Fibroblast of lung (primary cell): Measurements from ENCODE around the gene BCAS2. TPM values are rescaled to one million over a fixed set of nuclear protein-coding genes. Genes with fewer than 3 reads are reported as not detected.

Experiments
- DNase-seq, 2 donors: peaks; one replicate each; pipeline versions ENCODE4 v3.0.0 to v3.0.0-alpha.2; 2010; ENCODE audit warnings: low read depth in 2 of 2
- H2AFZ ChIP-seq: 2 replicates; pipeline ENCODE4 v1.5.1; 2012; ENCODE audit warnings: low read length, control low read depth, inconsistent platforms
- H3K27ac ChIP-seq: 2 replicates; pipeline ENCODE4 v1.5.1; 2011; ENCODE audit warnings: low read length, control low read depth; ENCODE audit not compliant: insufficient read depth
- H3K27me3 ChIP-seq: 2 replicates; pipeline ENCODE4 v1.5.1; 2011; ENCODE audit warnings: mild to moderate bottlenecking, low read length; ENCODE audit not compliant: control insufficient read depth, insufficient read depth
- H3K36me3 ChIP-seq: 2 replicates; pipeline ENCODE4 v1.5.1; 2011; ENCODE audit warnings: low read length; ENCODE audit not compliant: control insufficient read depth, insufficient read depth
- H3K4me1 ChIP-seq: 2 replicates; pipeline ENCODE4 v1.5.1; 2011; ENCODE audit warnings: low read length; ENCODE audit not compliant: control insufficient read depth, insufficient read depth; ENCODE audit errors: extremely low read depth
- H3K4me2 ChIP-seq: 2 replicates; pipeline ENCODE4 v1.5.1; 2011; ENCODE audit warnings: low read length, control low read depth; ENCODE audit not compliant: insufficient read depth; ENCODE audit errors: extremely low read depth
- H3K4me3 ChIP-seq, 4 experiments: fragments of 200-600 bp in 1 of 4; sonication (generic) in 1 of 4; replicated peaks in 1 of 4; 2 replicates each; pipeline ENCODE4 v1.5.1; 2011 to 2016; ENCODE audit warnings: low read length in 4 of 4, low read depth in 3 of 4, mild to moderate bottlenecking in 3 of 4, control low read depth in 2 of 4, inconsistent platforms in 1 of 4, mixed read lengths in 1 of 4; ENCODE audit not compliant: insufficient read depth in 1 of 4; ENCODE audit errors: control extremely low read depth in 1 of 4
- H3K79me2 ChIP-seq: 2 replicates; pipeline ENCODE4 v1.5.1; 2012; ENCODE audit warnings: mild to moderate bottlenecking, low read length, inconsistent platforms; ENCODE audit not compliant: control insufficient read depth, insufficient read depth
- H3K9ac ChIP-seq: 2 replicates; pipeline ENCODE4 v1.5.1; 2011; ENCODE audit warnings: mild to moderate bottlenecking, low read length, control low read depth; ENCODE audit not compliant: insufficient read depth
- H3K9me3 ChIP-seq: 2 replicates; pipeline ENCODE4 v1.5.1; 2012; ENCODE audit warnings: low read depth, low read length; ENCODE audit not compliant: control insufficient read depth, insufficient read depth
- H4K20me1 ChIP-seq: 2 replicates; pipeline ENCODE4 v1.5.1; 2011; ENCODE audit warnings: low read length; ENCODE audit not compliant: control insufficient read depth, insufficient read depth; ENCODE audit errors: extremely low read depth
- EZH2 ChIP-seq: IDR thresholded peaks from 2 replicates; pipeline ENCODE4 v1.5.1; 2012; ENCODE audit warnings: low read length, control low read depth, mild to moderate bottlenecking; ENCODE audit errors: missing control alignments
- polyA plus RNA-seq, 2 donors: library from polyadenylated mRNA; depleted of rRNA in 1 of 2; stranded (reverse) in 1 of 2; unstranded in 1 of 2; fragments of >200 nt; gene quantifications; 2 replicates each; pipeline ENCODE4 v1.2.1, GENCODE V29; 2011 to 2012; ENCODE audit warnings: missing spikeins in 1 of 2
- total RNA-seq: library from RNA; depleted of rRNA; stranded (reverse); fragments of >200 nt; gene quantifications from 2 replicates; pipeline ENCODE4 v1.2.1, GENCODE V29; 2014
- TF ChIP-seq, protein P1 (sequence below), 2 donors: IDR thresholded peaks in 1 of 2; conservative IDR thresholded peaks in 1 of 2; 1 replicate in 1 of 2; 2 replicates in 1 of 2; pipeline ENCODE4 v1.5.1; 2011 to 2012; ENCODE audit warnings: low read length in 2 of 2, control low read depth in 1 of 2, inconsistent platforms in 1 of 2, low read depth in 1 of 2, mild to moderate bottlenecking in 1 of 2

BCAS2 gene
- total and polyA plus RNA-seq, 2 donors (not counting 1 experiment from before 2014, with no cell fraction given) = 41.3 to 45.4 TPM

DNA sequence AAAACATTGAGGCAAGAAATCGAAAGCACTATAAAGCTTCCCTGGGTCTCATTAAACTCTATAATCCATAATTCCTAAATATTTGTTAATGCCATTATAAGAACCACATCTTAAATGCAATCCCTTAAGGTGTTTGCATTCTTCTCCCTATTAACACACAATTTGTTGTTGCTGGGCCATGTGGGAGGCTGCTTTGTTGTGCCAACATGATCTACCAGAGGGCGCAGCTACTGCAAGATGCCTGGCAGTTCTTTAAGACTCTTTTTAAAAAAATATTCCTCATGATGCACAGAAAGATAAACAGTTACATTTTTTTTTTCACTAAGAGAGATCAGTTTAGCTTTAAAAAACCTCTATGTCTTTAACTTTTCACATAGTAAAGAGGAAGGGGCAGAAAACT, 39.0 kb upstream of the BCAS2 start:
- Histone ChIP-seq H4K20me1 (no peaks in the 10 kb centered on the region), H3K4me2 (no peak overlapping the region), H2AFZ (no peak overlapping the region), H3K27ac (no peak overlapping the region), H3K4me1 (no peaks in the 10 kb centered on the region), H3K9ac (no peak overlapping the region), H3K36me3 (no peaks in the 10 kb centered on the region), H3K79me2 (no peaks in the 10 kb centered on the region), H3K9me3 (no peaks in the 10 kb centered on the region), H3K27me3 (no peaks in the 10 kb centered on the region), H3K4me3 (no peak overlapping the region)
- TF ChIP-seq, protein P1, sequence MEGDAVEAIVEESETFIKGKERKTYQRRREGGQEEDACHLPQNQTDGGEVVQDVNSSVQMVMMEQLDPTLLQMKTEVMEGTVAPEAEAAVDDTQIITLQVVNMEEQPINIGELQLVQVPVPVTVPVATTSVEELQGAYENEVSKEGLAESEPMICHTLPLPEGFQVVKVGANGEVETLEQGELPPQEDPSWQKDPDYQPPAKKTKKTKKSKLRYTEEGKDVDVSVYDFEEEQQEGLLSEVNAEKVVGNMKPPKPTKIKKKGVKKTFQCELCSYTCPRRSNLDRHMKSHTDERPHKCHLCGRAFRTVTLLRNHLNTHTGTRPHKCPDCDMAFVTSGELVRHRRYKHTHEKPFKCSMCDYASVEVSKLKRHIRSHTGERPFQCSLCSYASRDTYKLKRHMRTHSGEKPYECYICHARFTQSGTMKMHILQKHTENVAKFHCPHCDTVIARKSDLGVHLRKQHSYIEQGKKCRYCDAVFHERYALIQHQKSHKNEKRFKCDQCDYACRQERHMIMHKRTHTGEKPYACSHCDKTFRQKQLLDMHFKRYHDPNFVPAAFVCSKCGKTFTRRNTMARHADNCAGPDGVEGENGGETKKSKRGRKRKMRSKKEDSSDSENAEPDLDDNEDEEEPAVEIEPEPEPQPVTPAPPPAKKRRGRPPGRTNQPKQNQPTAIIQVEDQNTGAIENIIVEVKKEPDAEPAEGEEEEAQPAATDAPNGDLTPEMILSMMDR (conservative IDR thresholded peaks at IDR 0.05 in 1 of 2, IDR thresholded peaks at IDR 0.05 in 1 of 2; ENCODE audit: low read depth in 1 of 2, low read length in 2 of 2) = no peak
- no peak for TF ChIP-seq EZH2
- no peak for DNase-seq

GRCh38 chr1:114618606-114619005, 37.2 kb upstream of the BCAS2 start:
- no peaks in the 10 kb centered on the region for H3K27me3 ChIP-seq
- H2AFZ ChIP-seq = no peak overlapping the region
- no peak overlapping the region for H3K27ac ChIP-seq
- no peak overlapping the region for H3K4me2 ChIP-seq
- H3K4me3 ChIP-seq = no peak overlapping the region
- H3K36me3 ChIP-seq = no peaks in the 10 kb centered on the region
- no peaks in the 10 kb centered on the region for H3K9me3 ChIP-seq
- no peak for DNase-seq
- H3K4me1 ChIP-seq = no peaks in the 10 kb centered on the region
- H3K79me2 ChIP-seq = no peaks in the 10 kb centered on the region
- TF ChIP-seq, protein P1 (conservative IDR thresholded peaks at IDR 0.05 in 1 of 2, IDR thresholded peaks at IDR 0.05 in 1 of 2; ENCODE audit: low read depth in 1 of 2, low read length in 2 of 2) = no peak
- no peak for TF ChIP-seq EZH2
- no peak overlapping the region for H3K9ac ChIP-seq
- H4K20me1 ChIP-seq = no peaks in the 10 kb centered on the region

DNA sequence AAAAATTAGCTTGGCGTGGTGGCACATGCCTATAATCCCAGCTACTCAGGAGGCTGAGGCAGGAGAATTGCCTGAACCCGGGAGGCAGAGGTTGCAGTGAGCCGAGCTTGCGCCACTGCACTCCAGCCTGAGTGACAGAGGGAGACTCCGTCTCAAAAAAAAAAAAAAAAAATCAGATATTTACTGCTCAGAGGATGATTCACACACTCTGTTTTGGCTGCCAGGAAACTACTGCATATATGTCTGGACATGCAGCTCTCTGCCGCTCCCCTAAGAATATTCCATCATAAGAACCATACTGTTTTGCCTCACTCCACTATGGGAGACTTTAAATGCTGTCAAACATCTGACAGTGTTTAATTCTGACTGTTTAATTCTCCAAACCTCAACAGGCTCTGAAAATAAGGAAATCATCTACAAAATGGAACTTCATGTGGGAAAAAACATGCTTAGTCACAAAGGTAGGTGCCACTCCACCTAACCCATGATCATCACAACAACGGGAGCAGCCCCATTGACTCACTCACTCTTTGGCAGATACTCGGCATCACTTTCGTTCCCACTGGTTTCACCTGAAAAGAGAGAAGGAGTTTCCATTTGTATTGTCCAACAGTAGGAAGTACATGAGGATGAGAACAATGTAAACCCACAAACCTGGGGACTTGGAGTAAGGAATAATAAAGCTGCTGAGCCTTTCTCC, 29.3 kb upstream of the BCAS2 start:
- Histone ChIP-seq H3K27me3 (no peaks in the 10 kb centered on the region), H3K9ac (no peak overlapping the region), H3K36me3 (no peaks in the 10 kb centered on the region), H3K79me2 (no peaks in the 10 kb centered on the region), H3K4me1 (no peaks in the 10 kb centered on the region), H2AFZ (no peak overlapping the region), H3K27ac (no peak overlapping the region), H3K4me3 (no peak overlapping the region), H3K9me3 (no peaks in the 10 kb centered on the region), H4K20me1 (no peaks in the 10 kb centered on the region), H3K4me2 (no peak overlapping the region)
- no peak for TF ChIP-seq EZH2
- TF ChIP-seq, protein P1 (conservative IDR thresholded peaks at IDR 0.05 in 1 of 2, IDR thresholded peaks at IDR 0.05 in 1 of 2; ENCODE audit: low read depth in 1 of 2, low read length in 2 of 2) = no peak
- peak; percentile 31 to 61 for DNase-seq
